Measurements from ENCODE around the gene MPP1.
A peak's percentile ranks its signal among the peaks of the same experiment; 100 is the strongest.

Gene MPP1

GRCh38 chrX:154774622-154775021, 30.7 kb downstream of the MPP1 start:
- no peak for DNase-seq

GRCh38 chrX:154762537-154763296, 42.6 kb downstream of the MPP1 start, which contains the start of gene DKC1:
TSS of gene DKC1 (plus strand) at chrX:154762864. CDS start at chrX:154762966, 102 bp downstream.
- peak; percentile 95 for DNase-seq

- no peak for DNase-seq
Observed at GRCh38 chrX:154761977-154762536, 43.2 kb downstream of the MPP1 start.

- DNase-seq: no peak
Observed at GRCh38 chrX:154758696-154759095, 46.6 kb downstream of the MPP1 start.

GRCh38 chrX:154751669-154752271, 53.5 kb downstream of the MPP1 start:
- DNase-seq: no peak

DNA sequence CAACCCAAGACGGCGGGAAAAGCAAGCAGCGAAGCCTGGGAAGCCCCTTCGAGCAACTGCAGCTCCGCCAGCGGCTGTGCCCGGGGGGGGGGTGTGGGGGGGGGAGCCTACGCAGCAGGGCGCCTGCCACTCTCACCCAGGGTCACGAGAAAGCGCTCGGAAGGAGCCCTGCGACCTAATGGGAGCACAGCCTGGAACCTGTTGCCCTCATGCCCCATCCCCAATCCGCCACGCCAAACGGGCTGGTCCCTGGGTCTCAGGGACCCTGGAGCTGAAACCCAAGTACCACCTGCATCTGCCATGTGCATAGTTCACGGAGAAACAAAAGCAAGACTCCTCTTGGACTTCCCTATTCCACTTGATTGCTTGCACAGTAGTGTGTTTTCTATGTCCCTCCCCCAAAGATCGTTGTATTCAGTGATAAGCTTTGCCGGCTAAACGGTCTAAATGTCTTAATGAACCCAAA, 54.0 kb downstream of the MPP1 start:
- no peak for DNase-seq

- DNase-seq: peak; percentile 41
Observed at GRCh38 chrX:154750301-154751202, 54.7 kb downstream of the MPP1 start, which contains the start of gene GAB3. TSS of gene GAB3 (minus strand) at chrX:154751077. CDS start at chrX:154751025, 52 bp downstream.

- no peak for DNase-seq
Observed at GRCh38 chrX:154749856-154750255, 55.4 kb downstream of the MPP1 start.

- DNase-seq: peak; percentile 45
Observed at GRCh38 chrX:154748712-154749339, 56.5 kb downstream of the MPP1 start.

GRCh38 chrX:154742613-154743012, 62.7 kb downstream of the MPP1 start:
- DNase-seq: no peak

DNA sequence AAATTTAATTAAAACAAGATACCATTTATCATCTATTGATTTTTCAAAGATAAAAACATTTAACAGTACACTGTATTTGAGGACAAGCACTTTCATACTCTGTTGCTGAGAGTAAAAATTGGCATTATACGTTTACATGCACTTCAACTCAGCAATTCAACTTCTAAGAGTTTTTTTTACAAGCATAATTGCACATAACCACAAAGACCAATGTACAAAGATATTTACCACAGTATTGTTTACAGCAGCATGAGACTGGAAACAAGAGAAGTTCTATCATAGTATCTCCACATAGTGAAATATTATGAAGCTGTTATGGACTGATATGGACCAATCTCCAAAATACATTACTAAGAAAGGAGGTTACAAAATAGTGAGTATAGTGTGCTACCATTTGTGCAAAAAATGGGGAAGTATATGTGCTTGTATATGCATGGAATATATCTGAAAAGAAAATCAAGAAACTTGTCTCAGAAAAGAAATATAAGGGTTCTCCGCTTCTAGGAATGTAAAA, 65.3 kb downstream of the MPP1 start:
- no peak for DNase-seq

DNA sequence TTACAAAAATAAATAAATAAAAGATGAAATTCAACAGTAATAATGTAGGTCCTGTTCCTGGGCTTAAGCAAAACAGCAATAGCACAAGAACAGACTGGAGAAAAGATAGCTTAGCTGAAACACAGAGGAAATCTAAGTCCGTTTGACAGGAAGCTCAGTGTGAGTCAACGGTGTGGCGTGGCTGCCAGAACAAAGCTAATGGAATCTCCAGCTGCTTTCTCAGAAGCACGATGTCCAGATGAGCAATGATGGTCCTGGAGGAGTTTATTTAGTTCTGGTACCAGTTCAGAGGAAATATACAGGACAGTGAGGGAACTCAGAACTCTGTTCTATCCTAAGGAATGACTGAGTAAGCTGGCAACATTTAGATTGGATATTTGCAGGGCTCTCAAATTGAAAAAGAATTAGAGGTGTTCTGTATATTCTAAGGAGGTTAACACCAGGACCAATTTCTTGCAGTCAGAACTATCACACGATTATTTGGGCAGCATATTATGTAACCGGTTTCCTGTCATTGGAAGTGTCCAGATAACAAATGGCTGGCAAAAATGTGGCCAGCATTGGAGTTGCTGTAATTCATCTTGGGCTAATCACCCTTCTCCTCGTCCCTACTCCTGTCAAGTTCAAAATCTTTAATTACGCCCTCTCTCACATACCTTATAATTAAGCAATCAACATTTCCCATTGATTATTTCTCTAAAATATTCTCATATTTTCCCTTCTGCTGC, 67.1 kb downstream of the MPP1 start:
- peak; percentile 29 for DNase-seq

DNA sequence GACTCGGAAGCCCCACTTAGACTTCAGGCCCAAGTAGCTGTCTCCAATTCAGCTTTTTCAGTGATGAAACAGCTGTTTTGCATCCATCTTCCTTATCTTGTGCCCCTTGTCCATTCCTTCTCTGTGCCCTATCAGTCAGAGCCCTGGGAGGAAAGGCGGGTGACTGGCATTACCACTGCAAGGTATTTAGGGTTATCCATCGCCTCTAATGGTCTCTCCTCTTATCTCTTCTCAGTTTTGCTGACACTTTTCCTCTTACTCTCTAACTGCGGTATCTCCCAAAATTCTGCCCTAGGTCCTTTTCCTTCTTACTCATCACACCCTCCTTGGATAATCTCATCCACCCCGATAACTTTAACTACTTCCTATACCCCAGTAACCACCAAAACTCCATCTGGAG, 68.1 kb downstream of the MPP1 start:
- no peak for DNase-seq

- DNase-seq: no peak
Observed at GRCh38 chrX:154735695-154736393, 69.4 kb downstream of the MPP1 start.

- DNase-seq: no peak
Observed at GRCh38 chrX:154734061-154734781, 71.1 kb downstream of the MPP1 start.

DNA sequence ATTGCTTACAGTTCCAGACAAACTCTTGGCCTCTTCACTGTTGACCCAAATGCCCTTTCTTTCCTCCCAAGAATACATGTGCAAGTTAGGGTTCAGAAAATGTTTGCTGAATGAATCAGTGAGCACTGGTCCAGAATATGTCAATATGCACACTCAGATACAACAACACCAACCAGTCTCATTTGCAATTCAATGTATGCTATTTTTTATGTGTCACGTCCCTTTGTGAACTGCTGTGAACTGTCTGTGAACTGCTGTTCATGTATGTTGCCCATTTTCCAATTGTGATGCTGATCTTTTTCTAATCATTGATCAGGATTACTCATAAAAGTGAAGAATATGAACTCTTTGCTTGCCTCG, 72.2 kb downstream of the MPP1 start:
- DNase-seq: no peak

- no peak for DNase-seq
Observed at GRCh38 chrX:154732421-154733065, 72.7 kb downstream of the MPP1 start.

- DNase-seq: no peak
Observed at GRCh38 chrX:154731881-154732280, 73.4 kb downstream of the MPP1 start.

DNA sequence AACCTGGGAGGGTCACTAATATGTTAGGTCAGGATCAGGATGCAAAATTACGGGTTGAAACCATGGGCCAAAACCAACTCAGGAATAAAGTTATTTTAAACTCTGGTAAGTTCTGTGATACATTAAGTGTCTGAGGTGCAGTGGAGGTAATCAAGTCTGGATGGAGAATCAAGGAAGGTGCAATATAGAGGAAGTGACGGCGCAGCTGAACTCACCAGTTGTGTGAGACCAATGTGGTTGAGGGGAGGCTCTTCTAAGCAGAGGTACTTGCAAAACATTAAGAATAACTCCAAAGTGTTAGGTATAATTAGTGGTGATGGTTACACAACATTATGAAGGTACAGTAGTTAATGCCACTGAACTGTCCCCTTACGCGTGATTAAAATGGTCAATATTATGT, 74.1 kb downstream of the MPP1 start:
- DNase-seq: no peak
